CD14-positive monocyte (primary cell): Measurements from ENCODE around the gene SLC25A23. TPM values are rescaled to one million over a fixed set of nuclear protein-coding genes. Genes with fewer than 3 reads are reported as not detected.

Experiments used
- DNase-seq, 3 donors: peaks; one replicate each; pipeline ENCODE4 v3.0.0-alpha.2; 2011 to 2022
- H2AFZ ChIP-seq: 2 replicates; pipeline ENCODE4 v1.6.0; 2012; ENCODE audit warnings: mild to moderate bottlenecking, low read depth, low read length, inconsistent platforms; ENCODE audit not compliant: insufficient read depth, poor library complexity, severe bottlenecking
- H3K27ac ChIP-seq, 2 donors: 1 replicate in 1 of 2; 2 replicates in 1 of 2; pipeline ENCODE4 v1.5.1; 2012 to 2013; ENCODE audit warnings: low read length in 2 of 2, control low read depth in 1 of 2, inconsistent platforms in 1 of 2, low read depth in 1 of 2, mild to moderate bottlenecking in 1 of 2
- H3K27me3 ChIP-seq, 2 donors: one replicate each; pipeline versions ENCODE4 v1.6.0 to v1.6.1; 2011 to 2013; ENCODE audit warnings: low read length in 2 of 2; ENCODE audit not compliant: control insufficient read depth in 2 of 2, insufficient read depth in 2 of 2
- H3K36me3 ChIP-seq, 2 donors: replicated peaks in 1 of 2; 1 replicate in 1 of 2; 2 replicates in 1 of 2; pipeline versions ENCODE4 v1.5.1 to v1.6.1; 2012 to 2013; ENCODE audit warnings: low read length in 2 of 2, control low read depth in 1 of 2, inconsistent platforms in 1 of 2, mild to moderate bottlenecking in 1 of 2; ENCODE audit not compliant: insufficient read depth in 2 of 2, control insufficient read depth in 1 of 2
- H3K4me1 ChIP-seq, 2 donors: 1 replicate in 1 of 2; 2 replicates in 1 of 2; pipeline versions ENCODE4 v1.5.1 to v1.6.1; 2012 to 2013; ENCODE audit warnings: low read length in 2 of 2, control low read depth in 1 of 2, inconsistent platforms in 1 of 2, mild to moderate bottlenecking in 1 of 2, moderate library complexity in 1 of 2; ENCODE audit not compliant: insufficient read depth in 2 of 2, control insufficient read depth in 1 of 2
- H3K4me2 ChIP-seq: replicated peaks from 2 replicates; pipeline ENCODE3; 2012; ENCODE audit warnings: low read length, moderate library complexity, mild to moderate bottlenecking; ENCODE audit not compliant: poor library complexity, severe bottlenecking; ENCODE audit errors: extremely low read depth
- H3K4me3 ChIP-seq, 3 experiments: fragments of 200-600 bp in 1 of 3; sonication (generic) in 1 of 3; replicated peaks in 1 of 3; 1 replicate in 2 of 3; 2 replicates in 1 of 3; pipeline ENCODE4 v1.5.1; 2011 to 2013; ENCODE audit warnings: low read length in 3 of 3, mild to moderate bottlenecking in 3 of 3, control low read depth in 2 of 3, low read depth in 2 of 3, inconsistent platforms in 1 of 3, moderate library complexity in 1 of 3
- H3K79me2 ChIP-seq: 2 replicates; pipeline ENCODE4 v1.6.0; 2012; ENCODE audit warnings: mild to moderate bottlenecking, control low read depth, inconsistent platforms, low read length, moderate library complexity; ENCODE audit not compliant: insufficient read depth
- H3K9ac ChIP-seq: 2 replicates; pipeline ENCODE4 v1.6.0; 2017; ENCODE audit warnings: low read length, mild to moderate bottlenecking; ENCODE audit not compliant: insufficient read depth, poor library complexity, severe bottlenecking
- H3K9me3 ChIP-seq, 2 donors: replicated peaks in 1 of 2; 1 replicate in 1 of 2; 2 replicates in 1 of 2; pipeline versions ENCODE4 v1.5.1 to v1.6.1; 2012 to 2013; ENCODE audit warnings: low read length in 2 of 2, control low read depth in 1 of 2; ENCODE audit not compliant: control insufficient read depth in 1 of 2, insufficient read depth in 1 of 2
- H4K20me1 ChIP-seq: 2 replicates; pipeline ENCODE4 v1.6.0; 2012; ENCODE audit warnings: mild to moderate bottlenecking, low read length, control low read depth, moderate library complexity; ENCODE audit not compliant: insufficient read depth
- H3K27ac Mint-ChIP-seq, 7 donors: one replicate each; pipeline ENCODE4 v1.8.0; 2020; ENCODE audit warnings: mild to moderate bottlenecking in 7 of 7, mixed read lengths in 7 of 7, moderate library complexity in 6 of 7, inconsistent platforms in 2 of 7
- H3K27me3 Mint-ChIP-seq, 3 donors: one replicate each; pipeline ENCODE4 v1.8.0; 2021 to 2022; ENCODE audit warnings: low read depth in 3 of 3, mild to moderate bottlenecking in 3 of 3, mixed read lengths in 3 of 3, moderate library complexity in 3 of 3, inconsistent platforms in 1 of 3
- H3K36me3 Mint-ChIP-seq, 2 donors: one replicate each; pipeline ENCODE4 v1.8.0; 2020; ENCODE audit warnings: mixed read lengths in 2 of 2, inconsistent platforms in 1 of 2, mild to moderate bottlenecking in 1 of 2
- H3K4me1 Mint-ChIP-seq: one replicate; pipeline ENCODE4 v1.8.0; 2020; ENCODE audit warnings: mild to moderate bottlenecking, mixed read lengths
- H3K4me3 Mint-ChIP-seq, 2 donors: one replicate each; pipeline ENCODE4 v1.8.0; 2020; ENCODE audit warnings: mild to moderate bottlenecking in 2 of 2, mixed read lengths in 2 of 2, moderate library complexity in 1 of 2
- H3K9me3 Mint-ChIP-seq, 7 donors: one replicate each; pipeline ENCODE4 v1.8.0; 2020 to 2022; ENCODE audit warnings: mixed read lengths in 7 of 7, mild to moderate bottlenecking in 6 of 7, moderate library complexity in 6 of 7, inconsistent platforms in 2 of 7
- CTCF ChIP-seq: fragments of 200-600 bp; IDR thresholded peaks from one replicate; pipeline ENCODE4 v1.8.0; 2022; ENCODE audit warnings: antibody characterized with exemption, mild to moderate bottlenecking
- WGBS: methylation state at CpG from one replicate; pipeline ENCODE4 v1.1.5; 2013; ENCODE audit warnings: missing lambda C conversion rate; ENCODE audit not compliant: insufficient coverage; 5-methylcytosine and 5-hydroxymethylcytosine counted together
- intact Hi-C, 2 donors: fragments of 100-400 bp; cut with micrococcal nuclease; formaldehyde crosslinking; loops; one replicate each; pipeline versions ENCODE4 v1.15.0 to v1.15.1; 2023
- polyA plus RNA-seq, 3 donors: library from polyadenylated mRNA; depleted of rRNA in 1 of 3; unstranded in 2 of 3; stranded (reverse) in 1 of 3; fragments of 300-500 nt in 2 of 3; fragments of >200 nt in 1 of 3; fragmentation: Illumina TruSeq in 2 of 3; gene quantifications; 1 replicate in 2 of 3; 2 replicates in 1 of 3; pipeline ENCODE4 v1.2.3, GENCODE V29; 2012 to 2021

Gene SLC25A23
- polyA plus RNA-seq, 3 donors = 0.11 to 0.15 TPM; not detected in 1

- TF ChIP-seq CTCF = no peak
- Histone ChIP-seq H3K27me3 (no peaks in the 10 kb centered on the region), H4K20me1 (no peaks in the 10 kb centered on the region), H3K4me3 (no peak overlapping the region), H3K79me2 (peaks cover 13% of the 10 kb centered on the region), H3K36me3 (no peaks in the 10 kb centered on the region), H3K4me1 (peaks cover 15 to 21% of the 10 kb centered on the region in 2 donors), H3K4me2 (no peak overlapping the region), H3K27ac (no peak overlapping the region), H3K9me3 (no peaks in the 10 kb centered on the region), H3K9ac (no peak overlapping the region), H2AFZ (no peak overlapping the region)
- Mint-ChIP-seq H3K4me1 (peaks cover 30% of the 10 kb centered on the region), H3K36me3 (peaks cover 4% of the 10 kb centered on the region in 2 donors), H3K27me3 (peaks cover 3 to 8% (median 3%) of the 10 kb centered on the region in 3 donors), H3K27ac (no peak overlapping the region), H3K4me3 (no peak overlapping the region), H3K9me3 (peaks cover 0 to 5% (median 0%) of the 10 kb centered on the region in 7 donors)
- no peak for DNase-seq
- intact Hi-C loops = no loop called here
- no CpG with 5 or more reads among the region's 7 CpGs for WGBS
These were observed 25.2 kb upstream of the SLC25A23 start for GRCh38 chr19:6484831-6485230.

GRCh38 chr19:6484230-6484629 is 24.6 kb upstream of the SLC25A23 start:
- H3K4me3 ChIP-seq = no peak overlapping the region
- no peak overlapping the region for H3K27ac ChIP-seq
- no peak overlapping the region for H2AFZ ChIP-seq
- no peak for TF ChIP-seq CTCF
- Mint-ChIP-seq H3K4me3 (no peak overlapping the region), H3K4me1 (peaks cover 27% of the 10 kb centered on the region), H3K9me3 (peaks cover 0 to 5% (median 0%) of the 10 kb centered on the region in 7 donors), H3K36me3 (peaks cover 4 to 5% of the 10 kb centered on the region in 2 donors), H3K27me3 (peaks cover under 1 to 7% (median 3%) of the 10 kb centered on the region in 3 donors), H3K27ac (no peak overlapping the region)
- no peak for DNase-seq
- H4K20me1 ChIP-seq = no peaks in the 10 kb centered on the region
- no CpG with 5 or more reads among the region's 8 CpGs for WGBS
- intact Hi-C loops = no loop called here
- no peaks in the 10 kb centered on the region for H3K27me3 ChIP-seq
- no peak overlapping the region for H3K9ac ChIP-seq
- no peak overlapping the region for H3K4me2 ChIP-seq
- H3K9me3 ChIP-seq = no peaks in the 10 kb centered on the region
- peaks cover 13% of the 10 kb centered on the region for H3K79me2 ChIP-seq
- peaks cover 15 to 21% of the 10 kb centered on the region in 2 donors for H3K4me1 ChIP-seq
- peaks cover under 1 to 4% of the 10 kb centered on the region in 2 donors for H3K36me3 ChIP-seq
